Esophagus squamous epithelium (tissue), 5 donors: ENCODE results near the gene ATG9B. TPM values are rescaled to one million over a fixed set of nuclear protein-coding genes. Genes with fewer than 3 reads are reported as not detected.

Experiments used
- DNase-seq: peaks from one replicate; lab custom pipeline; 2025; lab: John Stamatoyannopoulos, UW
- H3K27ac ChIP-seq, 4 donors: fragments of 200-600 bp; sonication (generic); one replicate each; pipeline ENCODE4 v1.5.1; 2016 to 2019; ENCODE audit warnings: mild to moderate bottlenecking in 1 of 4
- H3K27me3 ChIP-seq, 4 donors: fragments of 200-600 bp; sonication (generic); 1 replicate in 3 of 4; 2 replicates in 1 of 4; pipeline versions ENCODE4 v1.5.1 to v1.6.0; 2017 to 2021; ENCODE audit warnings: antibody characterized with exemption in 1 of 4
- H3K36me3 ChIP-seq, 3 donors: fragments of 200-600 bp; sonication (generic); one replicate each; pipeline ENCODE4 v1.5.1; 2016 to 2019
- H3K4me1 ChIP-seq, 3 donors: fragments of 200-600 bp; sonication (generic); one replicate each; pipeline ENCODE4 v1.5.1; 2017 to 2019
- H3K4me3 ChIP-seq, 4 donors: fragments of 200-600 bp; sonication (generic); 1 replicate in 3 of 4; 2 replicates in 1 of 4; pipeline ENCODE4 v1.5.1; 2016 to 2019; ENCODE audit warnings: mild to moderate bottlenecking in 2 of 4, moderate library complexity in 1 of 4
- H3K9me3 ChIP-seq, 3 donors: fragments of 200-600 bp; sonication (generic); one replicate each; pipeline ENCODE4 v1.5.1; 2016 to 2019
- CTCF ChIP-seq, 6 experiments: fragments of 450-650 bp in 4 of 6; fragments of 200-600 bp in 2 of 6; sonication (generic) in 2 of 6; IDR thresholded peaks; one replicate each; pipeline ENCODE4 v1.5.1; 2016 to 2019; ENCODE audit warnings: antibody characterized with exemption in 6 of 6, mild to moderate bottlenecking in 4 of 6, moderate library complexity in 4 of 6
- POLR2A ChIP-seq, 4 donors: fragments of 450-650 bp; IDR thresholded peaks; one replicate each; pipeline ENCODE4 v1.6.1; 2017; ENCODE audit warnings: antibody characterized with exemption in 4 of 4, mild to moderate bottlenecking in 4 of 4, moderate library complexity in 3 of 4
- WGBS, 2 donors: methylation state at CpG; one replicate each; pipeline ENCODE4 v1.1.5; 2018; 5-methylcytosine and 5-hydroxymethylcytosine counted together
- intact Hi-C: fragments of 100-400 bp; cut with DNase I; formaldehyde crosslinking; loops from one replicate; pipeline ENCODE4 v1.15.0; 2022
- total RNA-seq, 4 donors: library from RNA; depleted of rRNA; stranded (reverse); fragments of >200 nt; gene quantifications; one replicate each; pipeline ENCODE4 v1.1.0, GENCODE V29; 2016
- donor health status: DM: yes; HTN: yes; CAD: no.

ATG9B gene
- 10 to 100 TPM in 2 of 4 donors, 1 to 10 TPM in 2; 1.5 to 45.2 (median 12.8) TPM for total RNA-seq

- WGBS, 2 donors = 64 to 75% methylated on average over 3 to 4 of the region's 4 CpGs
- TF ChIP-seq POLR2A (IDR thresholded peaks at IDR 0.05) (no peak), CTCF (IDR thresholded peaks at IDR 0.05) (no peak)
- intact Hi-C loops = loop anchor here (5.0 kb wide), 1 partner anchor 88 kb away; no protein-coding TSS in a partner anchor
- DNase-seq = no peak
- Histone ChIP-seq H3K4me3 (peak within 1 kb of the TSS in 3 of 4 donors; percentile 11 to 27 (median 12)), H3K36me3 (no peaks in the 10 kb centered on the region), H3K27ac (peak within 1 kb of the TSS in 3 of 4 donors; percentile 8 to 89 (median 60)), H3K27me3 (peaks cover 0 to 18% (median 0%) of the 10 kb centered on the region in 4 donors), H3K9me3 (no peaks in the 10 kb centered on the region), H3K4me1 (peaks cover 14 to 48% (median 14%) of the 10 kb centered on the region in 3 donors)
These were observed at the start of gene ATG9B for GRCh38 chr7:151024435-151025056. ATG9B (minus strand) TSS chr7:151024494; CDS start chr7:151024423, 71 bp downstream.

- DNase-seq = no peak
- 65 to 69% methylated on average over 3 to 8 of the region's 17 CpGs for WGBS, 2 donors
- Histone ChIP-seq H3K36me3 (peaks cover 35 to 100% (median 59%) of the 10 kb centered on the region in 3 donors), H3K4me1 (peaks cover 4 to 23% (median 5%) of the 10 kb centered on the region in 3 donors), H3K27ac (no peak overlapping the region), H3K9me3 (no peaks in the 10 kb centered on the region), H3K4me3 (no peak overlapping the region), H3K27me3 (no peaks in the 10 kb centered on the region)
- intact Hi-C loops = no loop called here
- TF ChIP-seq CTCF (IDR thresholded peaks at IDR 0.05) = no peak
- TF ChIP-seq POLR2A (IDR thresholded peaks at IDR 0.05) = no peak
These were observed 49.7 kb upstream of the ATG9B start for GRCh38 chr7:151073990-151074389.

- TF ChIP-seq POLR2A (IDR thresholded peaks at IDR 0.05) (no peak), CTCF (IDR thresholded peaks at IDR 0.05) (no peak)
- Histone ChIP-seq H3K4me1 (no peaks in the 10 kb centered on the region), H3K9me3 (no peaks in the 10 kb centered on the region), H3K4me3 (no peak overlapping the region), H3K27me3 (no peaks in the 10 kb centered on the region), H3K36me3 (peaks cover 40 to 100% (median 74%) of the 10 kb centered on the region in 3 donors), H3K27ac (no peak overlapping the region)
- intact Hi-C loops = no loop called here
- DNase-seq = no peak
- WGBS, 2 donors = 95% methylated on average over 4 of the region's 39 CpGs; no CpG with 5 or more reads in 1 of the 2 donors
These were observed 47.0 kb upstream of the ATG9B start for GRCh38 chr7:151071032-151071866.

GRCh38 chr7:151070574-151070960, 46.3 kb upstream of the ATG9B start:
- Histone ChIP-seq H3K27me3 (no peaks in the 10 kb centered on the region), H3K4me3 (no peak overlapping the region), H3K4me1 (no peaks in the 10 kb centered on the region), H3K36me3 (peaks cover 40 to 100% (median 79%) of the 10 kb centered on the region in 3 donors), H3K27ac (no peak overlapping the region), H3K9me3 (no peaks in the 10 kb centered on the region)
- intact Hi-C loops = no loop called here
- 96 to 97% methylated on average over 7 to 9 of the region's 15 CpGs for WGBS, 2 donors
- TF ChIP-seq CTCF (IDR thresholded peaks at IDR 0.05) (no peak), POLR2A (IDR thresholded peaks at IDR 0.05) (no peak)
- no peak for DNase-seq
